Ovary (tissue), 9 donors: Measurements from ENCODE around the gene FKBP11. TPM values are rescaled to one million over a fixed set of nuclear protein-coding genes. Genes with fewer than 3 reads are reported as not detected.
A peak's percentile ranks its signal among the peaks of the same experiment; 100 is the strongest.

ENCODE experiments used
- DNase-seq, 5 donors: peaks; one replicate each; pipeline ENCODE4 v3.0.0-alpha.2; 2019 to 2020
- H3K27ac ChIP-seq, 2 donors: fragments of 200-600 bp; one replicate each; pipeline versions ENCODE4 v1.5.1 to v1.8.0; 2019 to 2022
- H3K27me3 ChIP-seq: fragments of 200-600 bp; one replicate; pipeline ENCODE4 v1.8.0; 2022
- H3K36me3 ChIP-seq: fragments of 200-600 bp; sonication (generic); one replicate; pipeline ENCODE4 v1.5.1; 2019
- H3K4me1 ChIP-seq: one replicate; pipeline ENCODE4 v1.8.1; 2013; ENCODE audit warnings: mild to moderate bottlenecking, moderate library complexity; ENCODE audit not compliant: insufficient read depth
- H3K4me3 ChIP-seq: fragments of 200-600 bp; sonication (generic); one replicate; pipeline ENCODE4 v1.5.1; 2017
- H3K9me3 ChIP-seq, 2 donors: fragments of 200-600 bp in 1 of 2; sonication (generic) in 1 of 2; one replicate each; pipeline versions ENCODE4 v1.5.1 to v1.8.1; 2013 to 2019; ENCODE audit warnings: mild to moderate bottlenecking in 1 of 2, moderate library complexity in 1 of 2
- CTCF ChIP-seq, 3 donors: fragments of 450-650 bp in 2 of 3; fragments of 200-600 bp in 1 of 3; IDR thresholded peaks; one replicate each; pipeline versions ENCODE4 v1.5.1 to v1.8.0; 2016 to 2022; ENCODE audit warnings: antibody characterized with exemption in 3 of 3, mild to moderate bottlenecking in 1 of 3
- EP300 ChIP-seq: sonication (generic); formaldehyde crosslinking; IDR thresholded peaks from one replicate; pipeline ENCODE4 v1.6.1; 2017; ENCODE audit warnings: antibody characterized with exemption
- POLR2A ChIP-seq: fragments of 450-650 bp; IDR thresholded peaks from one replicate; pipeline ENCODE4 v1.6.1; 2017; ENCODE audit warnings: antibody characterized with exemption, mild to moderate bottlenecking, moderate library complexity
- WGBS, 3 donors: extraction: QIAGEN DNeasy Blood & Tissue Kit in 1 of 3; methylation state at CpG; one replicate each; pipeline versions ENCODE4 v1.1.5 to v1.1.7; 2013 to 2017; 5-methylcytosine and 5-hydroxymethylcytosine counted together
- intact Hi-C, 4 donors: fragments of 100-400 bp; cut with DNase I; formaldehyde crosslinking; loops; one replicate each; pipeline versions ENCODE4 v1.11.0 to v1.15.1; 2022 to 2023
- polyA plus RNA-seq, 2 donors: library from polyadenylated mRNA; stranded (reverse); fragments of 200-250 nt in 1 of 2; fragments of 350-450 nt in 1 of 2; fragmentation: Illumina TruSeq in 1 of 2; extraction: RNeasy Lipid Tissue Mini Kit (QIAGEN cat#74804) in 1 of 2; gene quantifications; one replicate each; pipeline ENCODE4 v1.2.3, GENCODE V29; 2013 to 2014
- total RNA-seq, 7 donors: library from RNA; depleted of rRNA in 2 of 7; stranded (reverse); fragments of >200 nt in 2 of 7; fragmentation: NEBNext Ultra II Directional in 3 of 7; extraction: Animal tissue kit (Norgen Biotek cat#: 25700) in 3 of 7; gene quantifications; one replicate each; pipeline versions ENCODE4 v1.1.0 to v1.2.4, GENCODE V29; 2016 to 2023
- donor health status: DM: no; HTN: no; CAD: no; lungs with moderate emphysema.
- donor health status: DM: no; HTN: no; CAD: no.
- donor health status: Bipolar disorder and iron deficiency.
- donor health status: DM: yes; HTN: yes; CAD: no.
- donor health status: DM: no; HTN: no; CAD: no.
- donor health status: DM: yes; HTN: yes; CAD: no.

FKBP11 gene
- total and polyA plus RNA-seq, 9 donors: 6.6 to 40.9 (median 15.8) TPM

- Histone ChIP-seq H3K27ac (no peak overlapping the region), H3K4me1 (peaks cover 4% of the 10 kb centered on the region), H3K36me3 (no peaks in the 10 kb centered on the region), H3K4me3 (peak overlapping the region; percentile 22), H3K27me3 (no peaks in the 10 kb centered on the region), H3K9me3 (no peaks in the 10 kb centered on the region)
- TF ChIP-seq POLR2A (no peak), CTCF (IDR thresholded peaks at IDR 0.05) (peak; percentile 77 to 83 (median 78))
- intact Hi-C loops: loop anchor here in 3 of 4 donors (2.0 to 5.0 kb wide), 2 partner anchors 34 to 38 kb away; partner anchors contain the start of gene DDX23 (in 1 of the 3)
- peak; percentile 60 to 85 (median 78) for DNase-seq
- 2 to 3% (median 2%) methylated on average over 37 of the region's 37 CpGs for WGBS, 3 donors
Observed at GRCh38 chr12:48890657-48891418, 34.5 kb downstream of the FKBP11 start.

GRCh38 chr12:48889679-48890078 is 35.6 kb downstream of the FKBP11 start:
- intact Hi-C loops: loop anchor here in 3 of 4 donors (2.0 to 5.0 kb wide), 2 partner anchors 32 to 37 kb away; partner anchors contain the start of gene DDX23 (in 1 of the 3)
- TF ChIP-seq EP300: no peak
- TF ChIP-seq CTCF (IDR thresholded peaks at IDR 0.05): no peak
- no peak for TF ChIP-seq POLR2A
- 60 to 74% (median 73%) methylated on average over 3 of the region's 3 CpGs for WGBS, 3 donors
- Histone ChIP-seq H3K9me3 (no peaks in the 10 kb centered on the region), H3K36me3 (no peaks in the 10 kb centered on the region), H3K27me3 (no peaks in the 10 kb centered on the region), H3K4me3 (no peak overlapping the region), H3K27ac (no peak overlapping the region), H3K4me1 (peaks cover 4% of the 10 kb centered on the region)
- no peak for DNase-seq

- H3K36me3 ChIP-seq: no peaks in the 10 kb centered on the region
- H3K4me1 ChIP-seq: no peaks in the 10 kb centered on the region
- H3K9me3 ChIP-seq: no peaks in the 10 kb centered on the region
- TF ChIP-seq CTCF (IDR thresholded peaks at IDR 0.05) (no peak), EP300 (no peak), POLR2A (no peak)
- WGBS, 3 donors: 66 to 67% (median 66%) methylated on average over 13 of the region's 13 CpGs
- no peak overlapping the region for H3K4me3 ChIP-seq
- DNase-seq: no peak
- no peak overlapping the region for H3K27ac ChIP-seq
- no peaks in the 10 kb centered on the region for H3K27me3 ChIP-seq
- intact Hi-C loops: no loop called here
Observed at GRCh38 chr12:48883305-48884161, 41.8 kb downstream of the FKBP11 start.

- no peak for DNase-seq
- WGBS, 3 donors: 64 to 78% (median 73%) methylated on average over 3 of the region's 3 CpGs
- no peaks in the 10 kb centered on the region for H3K36me3 ChIP-seq
- H3K9me3 ChIP-seq: no peaks in the 10 kb centered on the region
- H3K27ac ChIP-seq: no peak overlapping the region
- no peaks in the 10 kb centered on the region for H3K4me1 ChIP-seq
- no peak overlapping the region for H3K4me3 ChIP-seq
- intact Hi-C loops: no loop called here
- no peak for TF ChIP-seq EP300
- no peak for TF ChIP-seq CTCF (IDR thresholded peaks at IDR 0.05)
- TF ChIP-seq POLR2A: no peak
- no peaks in the 10 kb centered on the region for H3K27me3 ChIP-seq
Observed at GRCh38 chr12:48882972-48883304, 42.4 kb downstream of the FKBP11 start.
